ENCODE results near the gene COX4I1.
"Not testable (repeated sequence)": the region's sequence is repeated elsewhere in the genome, so short reads cannot be mapped to it uniquely, and the experiment has no call there.

Gene COX4I1

DNA sequence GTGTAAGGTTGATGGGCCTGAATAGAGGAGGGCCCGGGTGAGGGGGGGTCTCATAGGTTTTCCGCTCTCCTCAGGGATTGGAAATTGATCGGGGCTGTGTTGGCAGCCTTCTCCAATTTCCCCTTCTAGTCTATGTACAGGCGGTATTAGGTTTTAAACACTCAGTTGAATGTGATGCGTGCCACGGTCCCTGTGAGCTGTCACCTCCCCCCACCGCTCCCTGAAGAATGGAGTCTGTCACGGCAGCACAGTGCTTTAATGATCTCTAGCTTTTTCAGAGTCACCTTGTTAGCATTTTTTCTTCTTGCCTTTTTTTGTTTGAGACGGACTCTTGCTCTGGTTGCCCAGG is 800 bp downstream of the COX4I1 start:
- DNase-seq (ENCODE audit: low spot score): no peak

DNA sequence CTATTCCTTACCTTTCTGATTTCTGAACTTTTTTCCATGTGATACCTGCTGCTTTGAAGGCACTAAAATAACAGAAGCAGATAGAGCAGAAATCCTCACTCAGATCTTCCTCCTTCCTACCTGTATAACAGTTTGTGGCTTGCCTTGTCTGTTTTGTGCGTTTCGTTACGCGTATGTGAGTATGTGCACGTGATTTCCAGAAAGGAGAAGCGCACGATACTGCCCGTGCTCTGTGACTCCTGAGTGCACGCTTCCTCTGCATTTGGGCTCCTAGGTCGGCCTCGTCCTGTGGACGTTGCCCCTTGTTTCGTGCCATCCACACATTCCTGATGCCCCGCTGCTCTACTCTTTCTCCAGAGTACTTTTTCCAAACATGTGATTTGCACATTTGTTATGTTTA is 4.1 kb downstream of the COX4I1 start:
- DNase-seq (ENCODE audit: low spot score): no peak

DNA sequence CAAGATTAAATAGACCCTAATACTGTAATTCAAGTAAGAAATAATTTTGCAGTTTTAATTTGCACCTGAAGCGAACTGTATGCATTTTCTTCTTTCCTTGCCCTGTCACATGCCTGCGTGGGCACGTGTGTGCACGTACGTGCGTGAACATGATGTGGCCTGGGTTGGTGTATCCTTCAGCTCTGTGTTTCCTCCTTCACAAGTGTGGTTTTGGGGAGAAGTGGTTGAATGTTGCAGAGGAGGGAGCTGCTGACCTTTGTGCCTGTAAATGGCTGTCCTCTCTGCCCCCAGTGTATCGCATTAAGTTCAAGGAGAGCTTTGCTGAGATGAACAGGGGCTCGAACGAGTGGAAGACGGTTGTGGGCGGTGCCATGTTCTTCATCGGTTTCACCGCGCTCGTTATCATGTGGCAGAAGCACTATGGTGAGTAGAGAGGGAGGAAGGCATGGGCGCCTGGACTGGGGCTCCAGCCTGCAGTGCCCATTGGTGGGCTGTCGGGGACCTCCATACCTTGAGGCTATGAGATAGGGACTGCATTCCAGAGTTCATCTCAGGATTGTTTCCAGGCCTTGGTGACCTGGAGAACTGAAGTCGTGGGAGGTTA is 6.0 kb downstream of the COX4I1 start:
- DNase-seq (ENCODE audit: low spot score): no peak

DNA sequence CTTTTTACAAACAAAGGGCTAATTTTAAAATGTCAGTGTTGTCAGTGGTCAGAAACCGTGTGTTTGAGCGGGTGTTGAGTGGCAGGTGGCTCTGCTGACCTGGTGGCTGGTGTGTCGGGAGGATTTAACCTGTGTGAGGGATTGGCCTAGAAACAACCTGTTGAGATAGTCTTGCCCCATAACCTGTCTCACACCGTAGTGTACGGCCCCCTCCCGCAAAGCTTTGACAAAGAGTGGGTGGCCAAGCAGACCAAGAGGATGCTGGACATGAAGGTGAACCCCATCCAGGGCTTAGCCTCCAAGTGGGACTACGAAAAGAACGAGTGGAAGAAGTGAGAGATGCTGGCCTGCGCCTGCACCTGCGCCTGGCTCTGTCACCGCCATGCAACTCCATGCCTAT is 7.0 kb downstream of the COX4I1 start:
- no peak for DNase-seq (ENCODE audit: low spot score)

DNA sequence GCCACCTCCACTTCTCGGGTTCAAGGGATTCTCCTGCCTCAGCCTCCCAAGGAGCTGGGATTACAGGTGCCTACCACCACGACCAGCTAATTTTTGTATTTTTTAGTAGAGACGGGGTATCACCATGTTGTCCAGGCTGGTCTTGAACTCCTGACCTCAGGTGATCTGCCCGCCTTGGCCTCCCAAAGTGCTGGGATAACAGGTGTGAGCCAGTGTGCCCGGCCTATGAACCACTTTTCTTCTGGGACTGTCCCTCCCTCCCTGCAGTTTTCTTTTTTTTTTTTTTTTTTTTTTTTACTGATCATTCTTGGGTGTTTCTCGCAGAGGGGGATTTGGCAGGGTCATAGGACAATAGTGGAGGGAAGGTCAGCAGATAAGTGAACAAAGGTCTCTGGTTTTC is 7.8 kb downstream of the COX4I1 start:
- not testable (repeated sequence) for DNase-seq (ENCODE audit: low spot score)

DNA sequence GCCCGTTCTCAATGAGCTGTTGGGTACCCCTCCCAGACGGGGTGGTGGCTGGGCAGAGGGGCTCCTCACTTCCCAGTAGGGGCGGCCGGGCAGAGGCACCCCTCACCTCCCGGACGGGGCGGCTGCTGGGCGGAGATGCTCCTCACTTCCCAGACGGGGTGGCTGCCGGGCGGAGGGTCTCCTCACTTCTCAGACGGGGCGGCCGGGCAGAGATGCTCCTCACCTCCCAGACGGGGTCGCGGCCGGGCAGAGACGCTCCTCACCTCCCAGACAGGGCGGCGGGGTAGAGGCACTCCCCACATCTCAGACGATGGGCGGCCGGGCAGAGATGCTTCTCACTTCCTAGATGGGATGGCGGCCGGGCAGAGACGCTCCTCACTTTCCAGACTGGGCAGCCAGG is 8.6 kb downstream of the COX4I1 start:
- not testable (repeated sequence) for DNase-seq (ENCODE audit: low spot score)

DNA sequence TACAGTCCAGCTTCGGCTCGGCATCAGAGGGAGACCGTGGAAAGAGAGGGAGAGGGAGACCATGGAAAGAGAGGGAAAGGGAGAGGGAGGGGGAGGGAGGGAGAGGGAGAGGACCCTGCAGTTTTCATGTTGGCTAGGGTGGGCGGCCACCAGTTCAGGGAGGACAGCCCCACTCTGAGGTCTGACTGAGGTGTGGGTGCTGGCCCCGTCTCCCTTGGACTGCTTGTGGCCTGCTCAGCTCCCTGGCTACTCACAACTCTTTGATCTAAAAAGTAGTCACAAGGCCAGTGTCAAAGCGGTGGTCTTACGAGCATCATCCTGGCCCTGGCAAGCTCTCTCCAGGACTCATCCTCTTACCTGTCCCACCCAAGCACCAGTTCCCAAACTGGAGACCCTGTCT is 9.4 kb downstream of the COX4I1 start:
- DNase-seq (ENCODE audit: low spot score): no peak

DNA sequence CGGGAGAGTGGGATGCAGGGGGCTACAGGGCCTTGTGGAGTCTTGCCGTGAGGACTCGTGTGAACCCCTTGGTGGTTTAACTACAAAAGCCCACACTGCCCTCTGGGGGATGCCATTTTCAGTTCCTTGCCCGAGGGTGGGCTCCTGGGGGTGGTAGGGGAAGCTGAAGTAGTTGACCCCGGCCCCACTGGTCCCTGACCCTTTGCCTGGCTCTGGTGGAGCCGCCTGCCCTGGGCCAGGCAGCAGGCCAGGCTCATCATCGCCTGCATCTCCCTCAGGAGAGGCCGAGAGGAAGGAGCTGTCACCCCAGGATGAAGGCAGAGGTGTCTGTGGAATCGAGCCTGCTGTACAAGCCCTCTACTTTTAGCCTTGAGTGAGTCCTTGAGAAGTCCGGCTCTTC is 10.2 kb downstream of the COX4I1 start:
- DNase-seq (ENCODE audit: low spot score): no peak

DNA sequence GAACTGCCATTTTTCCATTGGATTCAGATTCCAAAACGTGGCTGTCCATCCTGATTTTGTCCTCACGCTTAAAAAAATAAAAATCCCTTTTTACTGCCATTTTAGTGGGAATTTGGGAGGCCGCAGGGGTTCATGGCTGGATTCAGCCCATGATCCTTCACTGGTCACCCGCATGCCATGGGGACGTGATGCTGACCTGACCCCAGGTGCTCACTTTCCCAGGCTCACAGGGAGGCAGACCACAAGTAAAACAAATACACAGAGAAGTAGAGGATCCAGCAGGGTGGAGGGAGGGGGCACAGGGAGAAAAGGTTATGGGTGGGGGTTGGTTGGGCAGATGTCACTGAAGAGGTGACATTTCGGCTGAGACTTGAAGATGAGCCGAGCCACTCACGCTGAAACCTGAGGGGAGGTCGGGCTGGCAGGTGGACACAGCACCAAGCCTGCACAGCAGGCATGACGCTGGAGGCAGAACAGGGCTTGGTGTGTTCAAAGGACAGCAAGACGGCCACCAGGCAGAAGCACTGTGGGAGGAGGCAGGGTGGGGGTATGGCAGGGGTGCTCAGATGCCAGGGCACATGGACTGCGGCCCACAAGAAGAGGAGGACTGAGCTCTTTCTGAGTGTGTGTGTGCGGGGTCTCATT is 10.7 kb downstream of the COX4I1 start:
- DNase-seq (ENCODE audit: low spot score): no peak

DNA sequence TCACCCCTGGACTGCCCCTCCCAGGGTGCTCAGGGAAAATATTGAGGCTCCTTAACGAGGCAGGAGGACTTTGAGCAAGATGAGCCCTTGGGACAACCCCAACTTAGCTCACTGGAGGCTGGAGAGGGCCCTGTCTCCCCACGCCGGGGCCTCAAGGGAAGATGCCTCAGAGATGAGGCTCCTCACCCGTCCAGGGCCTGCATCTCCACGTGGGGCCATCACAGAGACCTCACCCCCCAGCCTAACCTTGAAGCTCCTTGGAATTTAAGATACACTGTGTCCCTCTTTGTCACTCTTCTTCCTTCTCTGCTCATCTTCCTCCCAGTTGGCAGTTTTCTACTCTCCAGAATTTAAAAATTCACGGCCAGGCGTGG is 11.2 kb downstream of the COX4I1 start:
- no peak for DNase-seq (ENCODE audit: low spot score)

DNA sequence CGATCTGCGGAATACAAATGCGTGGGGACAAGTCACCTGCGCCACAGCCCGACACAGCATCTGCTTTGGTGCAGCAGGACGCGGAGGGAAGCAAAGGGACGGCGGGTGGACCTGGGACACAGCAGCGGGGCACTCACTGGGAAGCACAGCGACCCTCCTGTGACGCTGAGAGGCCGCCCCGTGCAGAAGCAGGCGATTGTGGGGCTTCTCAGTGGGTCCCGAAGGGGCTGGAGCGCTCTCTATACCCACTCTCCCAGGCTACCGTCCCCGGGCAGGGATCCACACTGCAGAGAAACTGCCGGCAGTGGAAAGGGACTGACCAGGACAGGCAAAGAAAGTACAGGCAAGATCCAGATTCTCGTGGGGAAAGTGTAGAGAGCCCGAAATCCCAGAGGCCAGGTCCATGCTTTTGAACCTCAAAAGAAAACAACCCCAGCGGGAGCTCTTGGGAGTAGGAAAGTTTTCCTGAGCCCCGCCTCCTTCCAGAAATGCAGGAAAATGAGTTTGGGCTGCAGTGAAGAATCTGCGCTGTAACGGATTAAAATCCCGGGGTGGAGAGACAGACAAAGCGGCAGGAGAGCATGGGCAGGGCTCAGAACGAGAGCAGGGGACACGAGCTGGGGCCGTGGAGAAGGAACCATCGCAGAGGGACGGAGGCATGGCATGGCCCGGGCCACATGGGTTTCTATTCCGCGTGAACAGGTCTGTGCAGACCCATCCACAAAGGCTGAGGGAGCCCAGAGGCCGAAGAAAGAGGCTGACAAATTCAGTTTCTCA is 12.7 kb downstream of the COX4I1 start:
- no peak for DNase-seq (ENCODE audit: low spot score)

DNA sequence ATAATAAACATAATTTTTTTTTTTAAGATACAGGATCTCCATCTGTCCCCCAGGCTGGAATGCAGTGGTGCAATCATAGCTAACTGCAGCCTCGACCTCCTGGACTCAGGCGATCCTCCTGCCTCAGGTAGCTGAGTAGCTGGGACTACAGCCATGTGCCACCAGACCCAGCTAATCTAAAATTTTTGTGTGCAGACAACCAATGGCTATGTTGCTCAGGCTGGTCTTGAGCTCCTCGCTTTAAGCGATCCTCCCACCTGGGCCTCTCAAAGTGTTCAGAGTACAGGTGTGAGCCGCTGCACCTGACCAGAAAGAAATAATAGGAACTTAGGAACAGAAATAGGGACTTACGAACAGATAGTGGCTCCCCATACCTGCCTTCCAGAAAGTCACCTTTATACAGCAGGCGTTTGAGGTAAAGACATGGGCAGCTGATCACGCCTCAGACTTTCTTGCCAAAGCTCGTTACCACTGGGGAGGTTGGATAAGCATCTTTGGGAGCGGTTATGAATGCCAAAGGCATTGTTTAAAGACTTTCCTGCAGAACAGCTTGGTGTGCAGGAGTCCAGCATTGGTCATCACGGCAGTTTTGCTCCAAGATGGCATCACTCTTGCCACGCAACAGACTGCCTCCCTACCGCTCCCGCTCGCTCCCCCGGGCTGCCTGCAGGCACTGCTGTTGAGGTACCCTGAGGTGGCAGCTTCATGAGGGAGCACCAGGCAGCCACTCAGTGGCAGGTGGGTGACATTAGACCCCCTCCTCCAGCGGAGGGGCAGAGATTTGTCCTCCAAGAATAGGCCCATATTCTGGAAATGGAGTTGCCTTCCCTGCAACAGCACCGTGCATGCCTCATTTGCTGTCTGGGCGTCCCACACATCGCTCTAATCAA is 13.6 kb downstream of the COX4I1 start:
- no peak for DNase-seq (ENCODE audit: low spot score)

DNA sequence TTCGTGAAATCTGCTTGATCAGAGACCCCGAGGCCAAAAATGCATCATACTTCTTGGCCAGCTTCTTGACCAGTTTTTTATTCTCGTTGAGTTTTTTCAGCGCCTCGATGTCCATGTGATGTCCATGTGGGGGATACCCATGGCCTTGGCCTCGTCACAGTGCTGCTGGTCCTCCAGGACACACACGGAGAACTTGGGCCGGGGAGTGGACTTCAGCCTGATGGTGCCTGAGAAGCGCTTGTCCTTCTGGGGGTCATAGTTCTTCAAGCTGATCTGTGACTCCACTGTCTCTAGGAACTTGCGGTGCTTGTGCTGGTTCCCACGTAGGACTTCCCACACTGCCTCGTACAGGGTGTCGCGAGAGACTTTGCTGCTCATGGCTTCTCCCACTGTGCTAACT is 16.7 kb downstream of the COX4I1 start:
- no peak for DNase-seq (ENCODE audit: low spot score)

DNA sequence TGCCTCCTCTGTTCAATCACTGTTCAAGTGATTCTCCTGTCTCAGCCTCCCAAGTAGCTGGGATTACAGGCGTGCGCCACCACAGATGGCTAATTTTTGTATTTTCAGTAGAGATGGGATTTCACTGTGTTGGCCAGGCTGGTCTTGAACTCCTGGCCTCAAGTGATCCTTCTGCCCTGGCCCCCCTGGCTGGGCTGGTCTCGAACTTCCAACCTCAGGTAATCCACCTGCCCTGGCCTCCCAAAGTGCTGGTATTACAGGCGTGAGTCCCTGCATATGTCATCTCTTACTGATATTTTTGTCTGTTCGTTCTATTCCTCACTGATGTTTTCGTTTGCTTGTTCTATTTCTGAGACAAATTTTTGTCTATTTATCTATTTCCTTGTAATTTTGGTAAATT is 17.7 kb downstream of the COX4I1 start:
- not testable (repeated sequence) for DNase-seq (ENCODE audit: low spot score)

DNA sequence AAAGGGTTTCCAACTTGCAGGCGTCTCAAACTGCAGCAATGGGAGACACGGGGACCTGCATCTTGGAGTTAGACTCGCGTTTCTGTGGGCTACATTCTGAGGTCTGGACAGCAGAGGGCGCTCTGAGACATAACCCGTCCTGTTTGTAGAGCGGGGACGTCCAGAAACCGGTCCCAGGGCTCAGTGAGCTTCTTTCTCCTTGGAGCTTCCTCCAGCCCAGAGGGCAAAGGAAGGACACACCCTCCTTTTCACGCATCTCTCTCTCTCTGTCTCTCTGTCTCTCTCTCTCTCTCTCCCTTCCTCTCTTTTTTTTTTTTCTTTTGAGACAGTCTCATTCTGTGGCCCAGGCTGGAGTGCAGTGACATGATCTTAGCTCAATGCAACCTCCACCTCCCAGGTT is 19.8 kb downstream of the COX4I1 start:
- peak; percentile 78 for DNase-seq (ENCODE audit: low spot score)

DNA sequence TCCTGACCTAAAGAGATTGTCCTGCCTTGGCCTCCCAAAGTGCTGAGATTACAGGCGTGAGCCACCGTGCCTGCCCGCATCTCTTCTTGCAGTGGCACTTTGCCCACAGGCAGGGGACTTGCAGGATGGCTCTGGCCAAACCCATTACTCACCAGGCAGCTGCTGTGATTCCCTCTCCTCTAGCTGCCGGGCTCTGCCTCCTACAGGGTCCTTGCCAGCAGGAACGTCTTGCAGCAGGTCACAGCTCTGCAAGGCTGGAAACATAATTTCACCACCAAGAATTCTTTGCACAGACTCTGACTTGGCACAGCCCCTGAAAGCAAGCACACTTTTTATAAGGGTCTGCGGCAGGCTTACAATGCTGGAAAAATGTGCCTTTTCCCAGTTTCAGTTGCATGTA is 20.3 kb downstream of the COX4I1 start:
- no peak for DNase-seq (ENCODE audit: low spot score)

DNA sequence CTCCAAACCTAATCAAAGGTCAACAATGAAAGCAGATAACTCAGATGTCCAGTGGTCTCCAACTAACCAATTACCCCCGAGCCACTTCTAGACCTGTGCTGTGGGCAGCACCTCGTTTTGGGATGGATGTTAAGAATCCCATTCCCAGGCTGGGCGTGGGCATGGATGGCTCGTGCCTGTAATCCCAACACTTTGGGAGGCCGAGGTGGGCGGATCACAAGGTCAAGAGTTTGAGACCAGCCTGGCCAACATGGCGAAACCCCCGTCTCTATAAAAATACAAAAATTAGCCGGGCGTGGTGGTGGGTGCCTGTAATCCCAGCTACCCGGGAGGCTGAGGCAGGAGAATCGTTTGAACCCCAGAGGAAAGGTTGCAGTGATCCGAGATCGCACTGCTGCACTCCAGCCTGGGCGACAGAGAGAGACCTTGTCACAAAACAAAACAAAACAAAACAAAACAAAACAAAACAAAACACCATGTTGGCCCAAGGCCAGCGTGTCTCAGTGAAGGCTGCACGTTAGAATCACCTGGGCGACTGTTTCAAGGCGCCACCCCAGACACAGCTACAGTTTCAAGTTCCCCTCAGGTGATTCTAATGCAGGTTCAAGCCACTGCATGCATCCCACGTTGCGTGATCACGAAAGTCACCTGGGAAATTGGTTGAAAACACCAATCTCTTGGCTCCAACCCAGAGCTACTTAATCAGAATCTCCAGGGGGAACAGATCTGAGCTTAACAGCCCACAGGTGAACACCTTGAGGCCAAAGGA is 21.3 kb downstream of the COX4I1 start:
- no peak for DNase-seq (ENCODE audit: low spot score)

DNA sequence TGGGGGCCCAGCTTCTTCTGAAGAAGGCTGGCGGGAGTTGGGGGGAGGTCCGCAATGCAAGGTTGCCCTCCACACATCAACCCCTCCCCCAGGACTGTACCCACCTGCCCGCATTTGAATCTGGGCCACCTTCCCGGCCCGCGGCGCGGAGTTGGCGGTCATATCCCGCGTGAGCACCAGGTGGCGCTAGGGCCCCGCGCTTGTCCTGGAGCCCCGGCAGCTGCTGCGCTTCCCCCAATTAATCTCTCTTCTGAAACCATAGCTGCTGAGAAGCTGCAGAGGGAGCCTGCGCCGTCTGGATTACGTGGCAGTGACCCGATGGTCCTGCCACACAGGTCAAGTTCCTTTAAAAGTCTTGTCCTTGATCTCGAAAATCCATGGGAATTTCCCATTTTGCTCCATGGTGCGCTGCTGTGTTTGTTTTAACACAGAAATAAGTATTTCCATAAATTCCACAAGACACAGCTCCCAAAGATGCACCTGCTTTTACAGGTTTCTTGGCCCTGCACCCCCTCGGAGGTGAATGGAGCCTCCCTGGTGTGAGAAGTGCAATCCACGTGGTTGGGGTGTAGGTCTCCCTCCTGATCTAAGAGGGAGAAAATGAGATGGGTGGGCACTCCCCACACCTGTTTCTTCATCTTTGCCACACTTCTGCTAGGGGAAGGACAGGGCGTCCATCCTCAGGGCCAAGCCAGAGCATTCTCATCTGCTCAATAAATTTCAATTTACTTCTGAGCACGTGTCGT is 22.1 kb downstream of the COX4I1 start:
- peak; percentile 65 for DNase-seq (ENCODE audit: low spot score)

DNA sequence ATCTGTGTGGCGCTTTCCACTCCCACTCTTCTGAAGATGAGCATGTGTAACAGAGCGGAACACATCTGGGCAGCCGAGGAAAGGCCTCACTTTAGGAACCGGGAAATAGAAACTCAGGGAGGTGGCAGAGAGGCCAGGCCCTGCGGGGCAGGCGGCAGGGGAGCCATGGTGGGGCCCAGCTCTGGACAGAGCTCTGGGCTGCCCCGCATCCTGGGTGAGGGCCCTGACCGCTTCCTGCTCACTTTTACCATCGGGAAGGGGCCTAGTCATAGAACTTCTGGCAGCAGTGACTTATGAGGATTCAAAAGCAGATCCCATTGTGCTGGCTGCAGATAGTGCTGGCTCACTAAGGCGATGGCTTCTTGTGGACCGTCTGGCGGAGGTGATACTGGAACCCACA is 22.6 kb downstream of the COX4I1 start:
- DNase-seq (ENCODE audit: low spot score): no peak

DNA sequence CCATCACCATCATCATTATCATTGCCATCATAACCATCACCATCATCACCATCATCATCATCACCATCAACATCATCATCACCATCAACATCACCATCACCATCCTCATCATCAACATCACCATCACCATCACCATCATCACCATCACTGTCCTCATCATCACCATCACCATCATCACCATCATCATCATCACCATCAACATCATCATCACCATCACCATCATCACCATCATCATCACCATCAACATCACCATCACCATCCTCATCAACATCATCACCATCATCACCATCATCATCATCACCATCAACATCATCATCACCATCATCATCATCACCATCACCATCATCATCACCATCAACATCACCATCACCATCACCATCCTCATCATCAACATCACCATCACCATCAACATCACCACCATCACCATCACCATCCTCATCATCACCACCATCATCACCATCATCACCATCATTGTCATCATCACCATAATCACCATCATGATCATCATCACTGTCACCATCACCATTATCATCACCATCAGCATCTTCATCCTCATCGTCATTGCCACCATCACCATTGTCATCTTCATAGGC is 23.9 kb downstream of the COX4I1 start:
- DNase-seq (ENCODE audit: low spot score): no peak

Measured in CD4-positive, alpha-beta T cell treated with Interleukin-6 at 100 ng/mL for 8 hours (primary cell).